Osteocyte (in vitro differentiated cells): Measurements from ENCODE around the gene CYP27A1. TPM values are rescaled to one million over a fixed set of nuclear protein-coding genes. Genes with fewer than 3 reads are reported as not detected.
"Not testable (repeated sequence)": the region's sequence is repeated elsewhere in the genome, so short reads cannot be mapped to it uniquely, and the experiment has no call there.

Source experiments
- DNase-seq: peaks from one replicate; pipeline ENCODE4 v3.0.0; 2021; ENCODE audit warnings: mixed read lengths; ENCODE audit not compliant: unreplicated experiment; ENCODE audit errors: extremely low spot score
- H3K27ac Mint-ChIP-seq: one replicate; pipeline ENCODE4 v1.8.0; 2021; ENCODE audit warnings: mild to moderate bottlenecking, mixed read lengths; ENCODE audit not compliant: unreplicated experiment
- H3K27me3 Mint-ChIP-seq: one replicate; pipeline ENCODE4 v1.8.0; 2021; ENCODE audit warnings: mixed read lengths; ENCODE audit not compliant: unreplicated experiment
- H3K36me3 Mint-ChIP-seq: one replicate; pipeline ENCODE4 v1.8.0; 2021; ENCODE audit warnings: mixed read lengths; ENCODE audit not compliant: unreplicated experiment
- H3K4me1 Mint-ChIP-seq: one replicate; pipeline ENCODE4 v1.8.0; 2021; ENCODE audit warnings: mixed read lengths; ENCODE audit not compliant: unreplicated experiment
- H3K4me3 Mint-ChIP-seq: one replicate; pipeline ENCODE4 v1.8.0; 2021; ENCODE audit warnings: mild to moderate bottlenecking, moderate library complexity, mixed read lengths; ENCODE audit not compliant: unreplicated experiment
- H3K9me3 Mint-ChIP-seq: one replicate; pipeline ENCODE4 v1.8.0; 2021; ENCODE audit warnings: mixed read lengths; ENCODE audit not compliant: unreplicated experiment
- CTCF ChIP-seq: fragments of 200-600 bp; sonication (generic); IDR thresholded peaks from 2 replicates; pipeline ENCODE4 v1.5.0; 2021; ENCODE audit warnings: antibody characterized with exemption, mild to moderate bottlenecking, moderate library complexity
- total RNA-seq: library from RNA; stranded (reverse); gene quantifications from 2 replicates; pipeline ENCODE4 v1.2.1, GENCODE V29; 2021

The CYP27A1 gene
- total RNA-seq, 1 donor from 2014 or later, result 3.2 TPM

- TF ChIP-seq CTCF, result no peak
- Mint-ChIP-seq H3K27me3 (no peaks in the 10 kb centered on the region), H3K4me3 (no peak overlapping the region), H3K4me1 (no peaks in the 10 kb centered on the region), H3K9me3 (no peaks in the 10 kb centered on the region), H3K36me3 (peaks cover 37% of the 10 kb centered on the region), H3K27ac (no peak overlapping the region)
- DNase-seq, result no peak
These were observed 26.8 kb upstream of the CYP27A1 start for GRCh38 chr2:218755198-218755566.

DNA sequence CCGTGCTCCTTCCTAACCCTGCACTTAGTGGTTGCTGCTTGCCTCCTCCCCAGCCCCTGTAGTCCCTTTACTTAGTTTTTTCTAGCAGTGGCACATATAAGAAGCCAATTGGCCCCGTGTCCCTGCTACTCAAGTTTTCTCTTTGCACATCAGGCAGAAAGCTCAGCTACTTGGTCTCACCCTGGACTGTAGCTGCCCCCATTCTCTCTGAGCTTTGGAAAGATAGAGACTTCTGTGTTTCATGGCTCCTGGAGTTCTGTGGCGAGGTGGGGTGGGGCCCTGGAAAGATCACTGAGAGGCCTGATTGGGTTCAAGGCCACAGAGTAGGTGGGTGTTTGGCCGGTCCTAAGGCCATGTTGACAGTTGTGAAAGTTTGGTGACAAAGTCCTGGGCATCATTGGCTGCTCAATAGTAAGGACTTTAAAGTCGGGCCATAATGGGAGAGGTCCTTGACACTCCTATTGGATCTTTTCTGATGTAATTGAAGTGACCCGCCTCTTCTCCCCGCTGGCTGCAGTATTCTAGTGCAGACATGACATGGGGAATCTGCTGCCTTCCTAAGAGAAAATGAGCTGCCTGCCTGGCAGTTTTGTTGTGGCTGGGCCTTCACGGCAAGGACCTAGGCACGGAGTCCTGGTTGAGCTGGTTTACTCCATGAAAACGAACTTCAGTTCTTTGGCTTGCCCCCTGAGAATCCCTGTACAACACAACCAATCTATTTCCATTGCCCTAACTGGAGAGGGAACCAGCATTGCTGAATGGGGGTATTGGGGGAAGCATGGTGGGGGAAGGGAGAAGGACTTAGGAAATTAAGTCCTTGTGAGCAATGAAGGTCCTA, 26.2 kb upstream of the CYP27A1 start:
- no peak for DNase-seq
- TF ChIP-seq CTCF, result no peak
- Mint-ChIP-seq H3K4me3 (no peak overlapping the region), H3K4me1 (no peaks in the 10 kb centered on the region), H3K36me3 (peaks cover 33% of the 10 kb centered on the region), H3K27me3 (no peaks in the 10 kb centered on the region), H3K9me3 (no peaks in the 10 kb centered on the region), H3K27ac (no peak overlapping the region)

DNA sequence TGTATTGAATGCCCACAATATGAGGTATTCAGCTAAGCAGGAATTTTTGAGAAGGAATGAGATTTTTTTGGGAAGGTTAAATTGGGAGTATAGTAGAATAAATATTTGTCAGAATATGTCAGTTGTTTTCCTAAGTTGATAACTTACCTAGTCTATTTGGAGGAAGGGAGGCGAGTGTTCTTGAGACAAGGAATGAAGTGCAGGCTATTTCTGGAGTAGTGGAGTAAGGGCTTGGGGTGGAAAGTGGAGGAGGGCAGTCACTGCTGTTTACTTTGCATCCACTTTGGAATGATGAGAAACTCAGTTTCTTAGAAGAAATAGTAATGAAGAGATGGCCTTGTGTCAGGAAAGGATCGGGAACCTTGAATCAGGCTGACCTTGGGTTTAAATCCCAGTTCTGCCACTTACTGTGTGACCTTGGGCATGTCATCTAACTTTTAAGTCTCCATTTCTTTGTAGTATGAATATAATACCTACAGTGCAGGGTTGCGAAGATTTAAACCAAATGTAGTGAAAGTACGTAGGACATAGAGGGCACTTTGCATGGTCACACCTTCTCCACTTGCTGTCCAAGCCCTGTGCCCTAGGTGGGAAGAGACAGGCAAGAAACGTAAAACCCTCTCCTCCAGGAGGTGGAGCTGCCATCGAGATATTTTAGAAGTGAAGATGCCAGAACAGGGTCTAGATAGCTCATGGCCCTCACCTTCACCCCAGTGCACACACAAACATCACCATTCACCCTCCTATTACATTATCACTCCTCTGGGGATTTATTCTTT, 25.2 kb upstream of the CYP27A1 start:
- Mint-ChIP-seq H3K4me3 (no peak overlapping the region), H3K4me1 (no peaks in the 10 kb centered on the region), H3K9me3 (no peaks in the 10 kb centered on the region), H3K27me3 (no peaks in the 10 kb centered on the region), H3K27ac (no peak overlapping the region), H3K36me3 (peaks cover 26% of the 10 kb centered on the region)
- no peak for TF ChIP-seq CTCF
- no peak for DNase-seq

DNA sequence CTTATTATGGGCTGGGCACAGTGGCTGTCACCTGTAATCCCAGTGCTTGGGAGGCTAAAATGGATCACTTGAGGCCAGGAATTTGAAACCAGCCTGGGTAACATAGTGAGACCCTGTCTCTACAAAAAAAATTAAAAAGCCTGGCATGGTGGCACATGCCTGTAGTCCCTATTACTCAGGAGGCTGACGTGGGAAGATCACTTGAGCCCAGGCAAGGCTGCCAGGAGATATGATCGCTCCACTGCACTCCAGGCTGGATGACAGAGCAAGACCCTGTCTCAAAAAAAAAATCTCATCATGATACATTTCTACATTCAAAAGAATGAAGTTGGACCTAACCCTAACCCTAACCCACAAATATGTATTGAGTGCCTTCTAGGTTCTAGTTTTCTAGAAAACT, 20.2 kb upstream of the CYP27A1 start:
- no peak for DNase-seq
- Mint-ChIP-seq H3K9me3 (no peaks in the 10 kb centered on the region), H3K36me3 (no peaks in the 10 kb centered on the region), H3K27ac (no peak overlapping the region), H3K4me3 (no peak overlapping the region), H3K27me3 (no peaks in the 10 kb centered on the region), H3K4me1 (no peaks in the 10 kb centered on the region)
- TF ChIP-seq CTCF, result no peak

- not testable (repeated sequence) for H3K27ac Mint-ChIP-seq, H3K27me3 Mint-ChIP-seq, H3K4me3 Mint-ChIP-seq, DNase-seq, H3K4me1 Mint-ChIP-seq
- Mint-ChIP-seq H3K36me3 (peaks cover 25% of the 10 kb centered on the region), H3K9me3 (peaks cover 11% of the 10 kb centered on the region)
These were observed 9.2 kb upstream of the CYP27A1 start for GRCh38 chr2:218772759-218773158.
